HCT116 (cell line): ENCODE results near the gene TMEFF2. TPM values are rescaled to one million over a fixed set of nuclear protein-coding genes. Genes with fewer than 3 reads are reported as not detected.

Source experiments
- ATAC-seq: fragments of 200-7000 bp; cut with Tn5 transposase; 2 replicates; pipeline ENCODE4 v1.9.1; 2020; ENCODE audit warnings: mild to moderate bottlenecking, moderate library complexity
- BruUV-seq: library from RNA; stranded (reverse); fragments of 400-500 nt; replicated peaks from 2 replicates; lab custom pipeline; 2021; lab: Mats Ljungman, UMichigan
- CTCF ChIA-PET: fragments of 300-600 bp; sonication (Branson Sonifier 250); formaldehyde crosslinking; loops from one replicate; lab custom pipeline; 2021; ENCODE audit warnings: antibody characterized with exemption; lab: Charles Lee
- POLR2A ChIA-PET: fragments of 300-600, 350-600 bp; sonication (Branson Sonifier 250); formaldehyde crosslinking; loops from one replicate; lab custom pipeline; 2021; ENCODE audit warnings: antibody characterized with exemption; lab: Charles Lee
- RAD21 ChIA-PET, 2 experiments: fragments of 300-600 bp; sonication (Branson Sonifier 250); formaldehyde crosslinking; loops; one replicate each; lab custom pipeline; 2023; ENCODE audit warnings: low total read pairs in 2 of 2; ENCODE audit not compliant: uncharacterized antibody in 2 of 2, unreplicated experiment in 2 of 2, low non-redundant PET in 1 of 2; lab: Charles Lee
- DNase-seq: peaks from one replicate; pipeline ENCODE4 v3.0.0-alpha.2; 2010; ENCODE audit warnings: low read depth, low spot score
- H2AFZ ChIP-seq: fragments of 200-600 bp; shearing (Covaris generic), sonication (generic); 2 replicates; pipeline ENCODE4 v1.6.1; 2017; ENCODE audit warnings: low read depth, mixed run types, mixed read lengths, antibody characterized with exemption, low read length; ENCODE audit not compliant: poor library complexity, severe bottlenecking
- H3K27ac ChIP-seq: 2 replicates; pipeline ENCODE4 v1.5.1; 2012; ENCODE audit warnings: low read depth, low read length
- H3K27me3 ChIP-seq: fragments of 200-600 bp; sonication (generic); 2 replicates; pipeline ENCODE4 v1.6.1; 2016; ENCODE audit warnings: mixed run types, low read length, mixed read lengths; ENCODE audit not compliant: insufficient read depth
- H3K36me3 ChIP-seq, 2 experiments: fragments of 200-500 bp in 1 of 2; fragments of 200-600 bp in 1 of 2; sonication (Bioruptor generic) in 1 of 2; sonication (generic) in 1 of 2; 2 replicates each; pipeline versions ENCODE4 v1.5.1 to v1.6.1; 2014 to 2016; ENCODE audit warnings: low read length in 2 of 2, inconsistent platforms in 1 of 2, mixed read lengths in 1 of 2, mixed run types in 1 of 2; ENCODE audit not compliant: insufficient read depth in 2 of 2, control insufficient read depth in 1 of 2
- H3K4me1 ChIP-seq, 2 experiments: fragments of 200-600 bp in 1 of 2; sonication (generic) in 1 of 2; 2 replicates each; pipeline versions ENCODE4 v1.5.1 to v1.6.1; 2012 to 2017; ENCODE audit warnings: low read length in 2 of 2, inconsistent platforms in 1 of 2, mild to moderate bottlenecking in 1 of 2, mixed read lengths in 1 of 2, mixed run types in 1 of 2, moderate library complexity in 1 of 2; ENCODE audit not compliant: insufficient read depth in 2 of 2, control insufficient read depth in 1 of 2
- H3K4me2 ChIP-seq: fragments of 200-600 bp; sonication (generic); 2 replicates; pipeline ENCODE4 v1.6.1; 2017; ENCODE audit warnings: mixed run types, low read length, mixed read lengths
- H3K4me3 ChIP-seq, 2 experiments: fragments of 200-600 bp in 1 of 2; sonication (generic) in 1 of 2; replicated peaks in 1 of 2; 2 replicates each; pipeline ENCODE4 v1.5.1; 2011 to 2016; ENCODE audit warnings: low read length in 2 of 2, control low read depth in 1 of 2, low read depth in 1 of 2, mild to moderate bottlenecking in 1 of 2, mixed read lengths in 1 of 2, mixed run types in 1 of 2
- H3K79me2 ChIP-seq: fragments of 200-600 bp; sonication (generic); 2 replicates; pipeline ENCODE4 v1.6.1; 2017; ENCODE audit warnings: mild to moderate bottlenecking, mixed run types, low read length, moderate library complexity, mixed read lengths; ENCODE audit not compliant: insufficient read depth
- H3K9ac ChIP-seq: fragments of 200-600 bp; sonication (generic); 2 replicates; pipeline ENCODE4 v1.6.1; 2016; ENCODE audit warnings: low read length, mixed read lengths
- H3K9me2 ChIP-seq: fragments of 200-600 bp; sonication (generic), shearing (Covaris generic); 2 replicates; pipeline ENCODE4 v1.6.1; 2017; ENCODE audit warnings: mixed run types, mild to moderate bottlenecking, moderate library complexity; ENCODE audit not compliant: insufficient read depth
- H3K9me3 ChIP-seq, 2 experiments: fragments of 200-500 bp in 1 of 2; fragments of 200-600 bp in 1 of 2; sonication (Bioruptor generic) in 1 of 2; sonication (generic) in 1 of 2; 2 replicates each; pipeline ENCODE4 v1.6.1; 2014 to 2017; ENCODE audit warnings: low read length in 2 of 2, mixed read lengths in 2 of 2, inconsistent platforms in 1 of 2, low read depth in 1 of 2, mild to moderate bottlenecking in 1 of 2, mixed run types in 1 of 2, moderate library complexity in 1 of 2; ENCODE audit not compliant: control insufficient read depth in 1 of 2, insufficient read depth in 1 of 2
- H4K20me1 ChIP-seq: fragments of 200-600 bp; sonication (generic), shearing (Covaris generic); 2 replicates; pipeline ENCODE4 v1.6.1; 2017; ENCODE audit warnings: mixed run types, mild to moderate bottlenecking, moderate library complexity; ENCODE audit not compliant: insufficient read depth
- CBX3 ChIP-seq: IDR thresholded peaks from 2 replicates; pipeline ENCODE4 v1.6.1; 2012; ENCODE audit warnings: low read depth
- CEBPB ChIP-seq: IDR thresholded peaks from 2 replicates; pipeline ENCODE4 v1.6.1; 2012; ENCODE audit warnings: low read depth
- CTCF ChIP-seq, 3 experiments: fragments of 200-600 bp in 1 of 3; sonication (generic) in 1 of 3; IDR thresholded peaks in 2 of 3; conservative IDR thresholded peaks in 1 of 3; 2 replicates each; pipeline ENCODE4 v1.5.1; 2012 to 2017; ENCODE audit warnings: low read depth in 2 of 3, low read length in 2 of 3, antibody characterized with exemption in 1 of 3, borderline replicate concordance in 1 of 3, control low read depth in 1 of 3, mild to moderate bottlenecking in 1 of 3, mixed read lengths in 1 of 3, mixed run types in 1 of 3, moderate library complexity in 1 of 3; ENCODE audit not compliant: insufficient read depth in 1 of 3
- EZH2 ChIP-seq: fragments of 200-600 bp; sonication (generic); IDR thresholded peaks from 2 replicates; pipeline ENCODE4 v1.6.1; 2017; ENCODE audit warnings: antibody characterized with exemption, mixed run types
- FOSL1 ChIP-seq: IDR thresholded peaks from 2 replicates; pipeline ENCODE4 v1.6.1; 2012; ENCODE audit warnings: low read depth
- JUND ChIP-seq: IDR thresholded peaks from 2 replicates; pipeline ENCODE4 v1.6.1; 2012
- POLR2A ChIP-seq: IDR thresholded peaks from 2 replicates; pipeline ENCODE4 v1.7.0; 2011; ENCODE audit warnings: borderline replicate concordance; ENCODE audit not compliant: insufficient read depth, insufficient read length; ENCODE audit errors: extremely low read depth
- RAD21 ChIP-seq: IDR thresholded peaks from 2 replicates; pipeline ENCODE4 v1.6.1; 2012; ENCODE audit warnings: low read depth, mild to moderate bottlenecking
- SIN3A ChIP-seq: IDR thresholded peaks from 2 replicates; pipeline ENCODE4 v1.6.1; 2012; ENCODE audit warnings: low read depth
- SP1 ChIP-seq: IDR thresholded peaks from 2 replicates; pipeline ENCODE4 v1.6.1; 2012; ENCODE audit warnings: low read depth
- SRF ChIP-seq: IDR thresholded peaks from 2 replicates; pipeline ENCODE4 v1.6.1; 2012; ENCODE audit warnings: low read depth
- TCF7L2 ChIP-seq: IDR thresholded peaks from 2 replicates; pipeline ENCODE4 v1.7.0; 2011; ENCODE audit warnings: borderline replicate concordance, inconsistent platforms; ENCODE audit not compliant: insufficient read depth, insufficient read length; ENCODE audit errors: extremely low read depth
- ZNF274 ChIP-seq: fragments of 200-500 bp; sonication (Bioruptor generic); IDR thresholded peaks from 2 replicates; pipeline ENCODE4 v1.6.1; 2014; ENCODE audit warnings: mild to moderate bottlenecking, low read depth, low read length, inconsistent platforms
- intact Hi-C: fragments of 100-400 bp; cut with micrococcal nuclease; formaldehyde crosslinking; loops from 2 replicates; pipeline ENCODE4 v1.10.0; 2022
- total RNA-seq: library from RNA; stranded (reverse); gene quantifications from one replicate; pipeline ENCODE4 v1.2.1, GENCODE V29; 2021; ENCODE audit not compliant: unreplicated experiment
- TF ChIP-seq, protein P1 (sequence below): IDR thresholded peaks from 2 replicates; pipeline ENCODE4 v1.6.1; 2012; ENCODE audit warnings: low read depth
- TF ChIP-seq, protein P2 (sequence below): IDR thresholded peaks from 2 replicates; pipeline ENCODE4 v1.6.1; 2012
- TF ChIP-seq, protein P3 (sequence below): IDR thresholded peaks from 2 replicates; pipeline ENCODE4 v1.6.1; 2012

Gene TMEFF2
- total RNA-seq, 1 experiment from 2014 or later: not detected

DNA sequence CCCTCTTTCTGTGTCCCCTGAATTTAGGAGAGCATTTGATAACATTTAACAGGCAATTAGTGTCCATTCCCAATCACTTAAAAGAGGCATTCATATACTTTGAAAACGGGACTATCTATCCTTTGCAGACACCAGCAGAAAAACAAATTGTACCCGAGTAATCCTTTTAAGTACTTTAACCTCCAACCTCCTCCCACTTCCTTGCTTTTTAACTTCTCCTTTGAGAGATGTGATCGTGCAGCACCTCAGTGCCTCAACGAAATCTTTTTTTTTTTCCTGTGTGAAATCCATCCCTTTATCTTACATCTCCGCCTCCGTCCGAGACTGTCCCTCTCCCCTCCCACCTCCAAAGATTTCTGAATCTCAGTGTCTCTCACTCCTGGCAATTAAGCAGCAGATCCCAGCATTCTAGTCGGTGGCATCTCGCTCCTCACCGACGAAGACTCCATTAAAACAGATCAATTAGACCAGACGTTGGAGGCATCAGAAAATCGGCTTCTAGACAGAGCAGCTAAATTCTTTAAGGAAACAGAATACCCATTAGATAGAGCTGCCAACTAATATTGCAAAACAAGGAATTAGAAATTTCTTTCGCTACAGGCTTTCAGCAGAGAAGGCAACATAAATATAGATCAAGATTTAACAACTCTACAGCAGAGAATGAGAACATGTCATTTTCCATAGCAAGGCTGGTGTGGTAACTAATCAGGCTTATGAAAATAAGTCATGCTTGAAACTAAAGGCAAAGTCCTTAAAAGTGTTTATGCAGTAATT is 1.9 kb upstream of the TMEFF2 start:
- no peaks in the 10 kb centered on the region for H3K36me3 ChIP-seq
- intact Hi-C loops: no loop called here

More for the DNA sequence above, 1.9 kb upstream of the TMEFF2 start:
- H3K4me1 ChIP-seq: no peaks in the 10 kb centered on the region
- no TSS peak for BruUV-seq
- ChIA-PET RAD21 (no interaction called here), POLR2A (no interaction called here), CTCF (interaction anchor here (0.9 kb wide), 1 partner anchor 326 kb away, joined by 3 read pairs; no protein-coding TSS in a partner anchor)
- H2AFZ ChIP-seq: no peak overlapping the region
- H3K27ac ChIP-seq: no peak overlapping the region
- H3K79me2 ChIP-seq: no peaks in the 10 kb centered on the region
- H3K9me2 ChIP-seq: no peaks in the 10 kb centered on the region
- peak overlapping the region; percentile 65 for H3K4me2 ChIP-seq
- no peaks in the 10 kb centered on the region for H4K20me1 ChIP-seq
- no peak for TF ChIP-seq CBX3
- TF ChIP-seq ZNF274: no peak
- TF ChIP-seq EZH2: no peak
- no peak for TF ChIP-seq JUND
- TF ChIP-seq SP1: no peak
- TF ChIP-seq FOSL1: no peak
- no peak for TF ChIP-seq RAD21
- TF ChIP-seq, protein P1, sequence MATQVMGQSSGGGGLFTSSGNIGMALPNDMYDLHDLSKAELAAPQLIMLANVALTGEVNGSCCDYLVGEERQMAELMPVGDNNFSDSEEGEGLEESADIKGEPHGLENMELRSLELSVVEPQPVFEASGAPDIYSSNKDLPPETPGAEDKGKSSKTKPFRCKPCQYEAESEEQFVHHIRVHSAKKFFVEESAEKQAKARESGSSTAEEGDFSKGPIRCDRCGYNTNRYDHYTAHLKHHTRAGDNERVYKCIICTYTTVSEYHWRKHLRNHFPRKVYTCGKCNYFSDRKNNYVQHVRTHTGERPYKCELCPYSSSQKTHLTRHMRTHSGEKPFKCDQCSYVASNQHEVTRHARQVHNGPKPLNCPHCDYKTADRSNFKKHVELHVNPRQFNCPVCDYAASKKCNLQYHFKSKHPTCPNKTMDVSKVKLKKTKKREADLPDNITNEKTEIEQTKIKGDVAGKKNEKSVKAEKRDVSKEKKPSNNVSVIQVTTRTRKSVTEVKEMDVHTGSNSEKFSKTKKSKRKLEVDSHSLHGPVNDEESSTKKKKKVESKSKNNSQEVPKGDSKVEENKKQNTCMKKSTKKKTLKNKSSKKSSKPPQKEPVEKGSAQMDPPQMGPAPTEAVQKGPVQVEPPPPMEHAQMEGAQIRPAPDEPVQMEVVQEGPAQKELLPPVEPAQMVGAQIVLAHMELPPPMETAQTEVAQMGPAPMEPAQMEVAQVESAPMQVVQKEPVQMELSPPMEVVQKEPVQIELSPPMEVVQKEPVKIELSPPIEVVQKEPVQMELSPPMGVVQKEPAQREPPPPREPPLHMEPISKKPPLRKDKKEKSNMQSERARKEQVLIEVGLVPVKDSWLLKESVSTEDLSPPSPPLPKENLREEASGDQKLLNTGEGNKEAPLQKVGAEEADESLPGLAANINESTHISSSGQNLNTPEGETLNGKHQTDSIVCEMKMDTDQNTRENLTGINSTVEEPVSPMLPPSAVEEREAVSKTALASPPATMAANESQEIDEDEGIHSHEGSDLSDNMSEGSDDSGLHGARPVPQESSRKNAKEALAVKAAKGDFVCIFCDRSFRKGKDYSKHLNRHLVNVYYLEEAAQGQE: no peak
- TF ChIP-seq, protein P2, sequence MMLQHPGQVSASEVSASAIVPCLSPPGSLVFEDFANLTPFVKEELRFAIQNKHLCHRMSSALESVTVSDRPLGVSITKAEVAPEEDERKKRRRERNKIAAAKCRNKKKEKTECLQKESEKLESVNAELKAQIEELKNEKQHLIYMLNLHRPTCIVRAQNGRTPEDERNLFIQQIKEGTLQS: no peak
- no peak for TF ChIP-seq CTCF (IDR thresholded peaks at IDR 0.05 in 2 of 3, conservative IDR thresholded peaks at IDR 0.05 in 1 of 3; ENCODE audit: borderline replicate concordance in 1 of 3, insufficient read depth in 1 of 3, low read depth in 2 of 3, low read length in 2 of 3)
- no peak for TF ChIP-seq TCF7L2
- TF ChIP-seq SRF: no peak
- no peak for TF ChIP-seq POLR2A
- TF ChIP-seq, protein P3, sequence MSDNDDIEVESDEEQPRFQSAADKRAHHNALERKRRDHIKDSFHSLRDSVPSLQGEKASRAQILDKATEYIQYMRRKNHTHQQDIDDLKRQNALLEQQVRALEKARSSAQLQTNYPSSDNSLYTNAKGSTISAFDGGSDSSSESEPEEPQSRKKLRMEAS: no peak
- no peak for TF ChIP-seq CEBPB
- TF ChIP-seq SIN3A: no peak
- DNase-seq: no peak
- H3K27me3 ChIP-seq: no peaks in the 10 kb centered on the region
- H3K9ac ChIP-seq: no peak overlapping the region
- H3K9me3 ChIP-seq: no peaks in the 10 kb centered on the region
- ATAC-seq: no peak
- H3K4me3 ChIP-seq: peak overlapping the region; percentile 43 to 48
